ENCODE results near the gene CC2D2B. TPM values are rescaled to one million over a fixed set of nuclear protein-coding genes. Genes with fewer than 3 reads are reported as not detected.

CC2D2B gene
- 0.44 and 0.76 TPM in 2 replicates for total RNA-seq (2012; rRNA removed)

GRCh38 chr10:95907456-95908253, at the start of gene CC2D2B:
CC2D2B (plus strand) TSS chr10:95907975; CDS start chr10:95911324, 3,349 bp downstream.
- peak within 1 kb of the TSS; percentile 85 for H3K4me2 ChIP-seq (ENCODE audit: low read length)
- no peaks in the 10 kb centered on the region for H3K9me3 ChIP-seq (replicated peaks; ENCODE audit: low read length)
- H3K27me3 ChIP-seq (ENCODE audit: control insufficient read depth, insufficient read depth, low read length): no peaks in the 10 kb centered on the region
- H3K36me3 ChIP-seq (ENCODE audit: insufficient read depth, low read length): peaks cover 3% of the 10 kb centered on the region
- H3K9ac ChIP-seq (ENCODE audit: low read depth, low read length): peak within 1 kb of the TSS; percentile 86
- H3K4me3 ChIP-seq (ENCODE audit: low read length): peak within 1 kb of the TSS; percentile 79
- peaks cover 6% of the 10 kb centered on the region for H3K4me1 ChIP-seq (ENCODE audit: control insufficient read depth, insufficient read depth, low read length)

GRCh38 chr10:95860166-95860940, 47.4 kb upstream of the CC2D2B start:
- Histone ChIP-seq H3K9ac (ENCODE audit: low read depth, low read length) (no peak overlapping the region), H3K27me3 (ENCODE audit: control insufficient read depth, insufficient read depth, low read length) (no peaks in the 10 kb centered on the region), H3K4me3 (ENCODE audit: low read length) (no peak overlapping the region), H3K4me1 (ENCODE audit: control insufficient read depth, insufficient read depth, low read length) (no peaks in the 10 kb centered on the region), H3K36me3 (ENCODE audit: insufficient read depth, low read length) (no peaks in the 10 kb centered on the region), H3K4me2 (ENCODE audit: low read length) (no peak overlapping the region), H3K9me3 (replicated peaks; ENCODE audit: low read length) (no peaks in the 10 kb centered on the region)

- Histone ChIP-seq H3K4me1 (ENCODE audit: control insufficient read depth, insufficient read depth, low read length) (no peaks in the 10 kb centered on the region), H3K4me2 (ENCODE audit: low read length) (no peak overlapping the region), H3K9me3 (replicated peaks; ENCODE audit: low read length) (no peaks in the 10 kb centered on the region), H3K9ac (ENCODE audit: low read depth, low read length) (no peak overlapping the region), H3K4me3 (ENCODE audit: low read length) (no peak overlapping the region), H3K27me3 (ENCODE audit: control insufficient read depth, insufficient read depth, low read length) (no peaks in the 10 kb centered on the region), H3K36me3 (ENCODE audit: insufficient read depth, low read length) (no peaks in the 10 kb centered on the region)
These were observed 46.4 kb upstream of the CC2D2B start for GRCh38 chr10:95861386-95861785.

GRCh38 chr10:95864906-95865813, 42.6 kb upstream of the CC2D2B start:
- H3K4me1 ChIP-seq (ENCODE audit: control insufficient read depth, insufficient read depth, low read length): no peaks in the 10 kb centered on the region
- H3K9me3 ChIP-seq (replicated peaks; ENCODE audit: low read length): no peaks in the 10 kb centered on the region
- no peaks in the 10 kb centered on the region for H3K27me3 ChIP-seq (ENCODE audit: control insufficient read depth, insufficient read depth, low read length)
- H3K4me2 ChIP-seq (ENCODE audit: low read length): no peak overlapping the region
- H3K36me3 ChIP-seq (ENCODE audit: insufficient read depth, low read length): no peaks in the 10 kb centered on the region
- no peak overlapping the region for H3K9ac ChIP-seq (ENCODE audit: low read depth, low read length)
- H3K4me3 ChIP-seq (ENCODE audit: low read length): no peak overlapping the region

GRCh38 chr10:95865814-95866466, 41.8 kb upstream of the CC2D2B start:
- Histone ChIP-seq H3K4me3 (ENCODE audit: low read length) (no peak overlapping the region), H3K9me3 (replicated peaks; ENCODE audit: low read length) (no peaks in the 10 kb centered on the region), H3K27me3 (ENCODE audit: control insufficient read depth, insufficient read depth, low read length) (no peaks in the 10 kb centered on the region), H3K36me3 (ENCODE audit: insufficient read depth, low read length) (no peaks in the 10 kb centered on the region), H3K9ac (ENCODE audit: low read depth, low read length) (no peak overlapping the region), H3K4me2 (ENCODE audit: low read length) (no peak overlapping the region), H3K4me1 (ENCODE audit: control insufficient read depth, insufficient read depth, low read length) (no peaks in the 10 kb centered on the region)

GRCh38 chr10:95866467-95866842, 41.3 kb upstream of the CC2D2B start:
- Histone ChIP-seq H3K9ac (ENCODE audit: low read depth, low read length) (no peak overlapping the region), H3K4me3 (ENCODE audit: low read length) (no peak overlapping the region), H3K4me1 (ENCODE audit: control insufficient read depth, insufficient read depth, low read length) (no peaks in the 10 kb centered on the region), H3K4me2 (ENCODE audit: low read length) (no peak overlapping the region), H3K36me3 (ENCODE audit: insufficient read depth, low read length) (no peaks in the 10 kb centered on the region), H3K9me3 (replicated peaks; ENCODE audit: low read length) (no peaks in the 10 kb centered on the region), H3K27me3 (ENCODE audit: control insufficient read depth, insufficient read depth, low read length) (no peaks in the 10 kb centered on the region)

GRCh38 chr10:95867866-95868265, 39.9 kb upstream of the CC2D2B start:
- Histone ChIP-seq H3K27me3 (ENCODE audit: control insufficient read depth, insufficient read depth, low read length) (no peaks in the 10 kb centered on the region), H3K9ac (ENCODE audit: low read depth, low read length) (no peak overlapping the region), H3K9me3 (replicated peaks; ENCODE audit: low read length) (no peaks in the 10 kb centered on the region), H3K4me1 (ENCODE audit: control insufficient read depth, insufficient read depth, low read length) (no peaks in the 10 kb centered on the region), H3K4me3 (ENCODE audit: low read length) (no peak overlapping the region), H3K36me3 (ENCODE audit: insufficient read depth, low read length) (no peaks in the 10 kb centered on the region), H3K4me2 (ENCODE audit: low read length) (no peak overlapping the region)

GRCh38 chr10:95872158-95872711, 35.5 kb upstream of the CC2D2B start:
- Histone ChIP-seq H3K27me3 (ENCODE audit: control insufficient read depth, insufficient read depth, low read length) (no peaks in the 10 kb centered on the region), H3K4me1 (ENCODE audit: control insufficient read depth, insufficient read depth, low read length) (no peaks in the 10 kb centered on the region), H3K9ac (ENCODE audit: low read depth, low read length) (no peak overlapping the region), H3K4me2 (ENCODE audit: low read length) (no peak overlapping the region), H3K9me3 (replicated peaks; ENCODE audit: low read length) (no peaks in the 10 kb centered on the region), H3K4me3 (ENCODE audit: low read length) (no peak overlapping the region), H3K36me3 (ENCODE audit: insufficient read depth, low read length) (peaks cover 8% of the 10 kb centered on the region)

- H3K4me2 ChIP-seq (ENCODE audit: low read length): no peak overlapping the region
- H3K36me3 ChIP-seq (ENCODE audit: insufficient read depth, low read length): peaks cover 8% of the 10 kb centered on the region
- no peak overlapping the region for H3K4me3 ChIP-seq (ENCODE audit: low read length)
These were observed 34.6 kb upstream of the CC2D2B start for GRCh38 chr10:95873139-95873538.

GRCh38 chr10:95873651-95874050, 34.1 kb upstream of the CC2D2B start:
- no peak overlapping the region for H3K9ac ChIP-seq (ENCODE audit: low read depth, low read length)
- no peaks in the 10 kb centered on the region for H3K27me3 ChIP-seq (ENCODE audit: control insufficient read depth, insufficient read depth, low read length)
- H3K4me1 ChIP-seq (ENCODE audit: control insufficient read depth, insufficient read depth, low read length): no peaks in the 10 kb centered on the region
- H3K36me3 ChIP-seq (ENCODE audit: insufficient read depth, low read length): peaks cover 8% of the 10 kb centered on the region
- H3K4me2 ChIP-seq (ENCODE audit: low read length): no peak overlapping the region
- H3K4me3 ChIP-seq (ENCODE audit: low read length): no peak overlapping the region
- no peaks in the 10 kb centered on the region for H3K9me3 ChIP-seq (replicated peaks; ENCODE audit: low read length)

More at GRCh38 chr10:95873139-95873538, 34.6 kb upstream of the CC2D2B start:
- no peaks in the 10 kb centered on the region for H3K9me3 ChIP-seq (replicated peaks; ENCODE audit: low read length)
- no peaks in the 10 kb centered on the region for H3K27me3 ChIP-seq (ENCODE audit: control insufficient read depth, insufficient read depth, low read length)
- no peaks in the 10 kb centered on the region for H3K4me1 ChIP-seq (ENCODE audit: control insufficient read depth, insufficient read depth, low read length)
- H3K9ac ChIP-seq (ENCODE audit: low read depth, low read length): no peak overlapping the region

Data from skeletal muscle satellite cell (primary cell).